NK-92 (cell line): Measurements from ENCODE around the gene CCL5.

Source experiments
- DNase-seq: peaks from one replicate; lab custom pipeline; 2025; ENCODE audit not compliant: unreplicated experiment; lab: John Stamatoyannopoulos, UW

CCL5 gene

GRCh38 chr17:35868737-35869136 is 11.4 kb downstream of the CCL5 start, which contains the start of gene HEATR9:
Gene HEATR9, minus strand, starts transcription at chr17:35868891. Its CDS starts 149 bp downstream, at chr17:35868742.
- no peak for DNase-seq

GRCh38 chr17:35867574-35867973 is 12.6 kb downstream of the CCL5 start:
- DNase-seq = no peak

GRCh38 chr17:35866341-35866950 is 13.7 kb downstream of the CCL5 start:
- DNase-seq = no peak

DNA sequence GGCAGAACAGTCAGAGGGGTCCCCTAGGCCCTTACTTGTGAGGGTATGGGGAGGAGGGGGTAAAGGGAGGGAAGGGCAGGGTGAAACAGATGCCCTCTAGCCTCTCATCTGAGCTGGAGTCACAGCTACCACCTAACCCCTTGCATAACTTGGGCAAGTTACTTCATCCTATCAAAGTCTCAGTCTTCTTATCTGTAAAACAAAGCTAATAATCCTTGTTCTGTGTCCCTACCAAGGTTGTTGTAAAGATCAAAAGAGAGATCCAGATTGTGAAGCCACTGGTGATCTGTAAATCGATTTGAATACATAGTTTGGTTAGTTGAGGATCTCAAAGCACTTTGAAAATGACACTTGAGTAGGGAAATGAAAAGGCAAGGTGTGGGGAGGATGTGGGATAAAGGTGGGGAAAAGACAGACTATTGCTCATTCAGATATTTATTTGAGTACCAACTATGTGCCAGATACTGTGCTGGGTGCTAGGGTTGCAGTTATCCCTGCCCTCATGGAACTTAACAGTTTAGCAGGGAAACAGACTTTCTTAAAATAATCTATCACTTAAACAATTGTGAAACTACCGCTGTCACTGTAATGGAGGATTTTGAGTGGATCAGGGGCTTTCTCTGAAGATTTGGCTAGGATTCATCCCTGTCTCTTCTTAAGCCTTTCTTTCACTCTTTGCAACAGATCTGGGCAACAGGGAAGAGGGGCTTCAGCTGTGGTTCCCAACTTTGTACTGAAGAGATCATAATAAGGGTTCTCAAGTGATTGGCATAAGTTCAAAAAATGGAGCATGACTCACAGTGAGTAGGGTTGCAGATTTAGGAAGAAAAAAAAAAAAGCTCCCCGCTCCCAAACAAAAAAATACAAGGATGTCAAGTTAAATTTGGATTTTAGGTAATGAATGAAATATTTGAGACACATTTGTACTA is 14.5 kb downstream of the CCL5 start:
- DNase-seq = no peak

- no peak for DNase-seq
Measured at GRCh38 chr17:35864853-35865252, 15.3 kb downstream of the CCL5 start.

DNA sequence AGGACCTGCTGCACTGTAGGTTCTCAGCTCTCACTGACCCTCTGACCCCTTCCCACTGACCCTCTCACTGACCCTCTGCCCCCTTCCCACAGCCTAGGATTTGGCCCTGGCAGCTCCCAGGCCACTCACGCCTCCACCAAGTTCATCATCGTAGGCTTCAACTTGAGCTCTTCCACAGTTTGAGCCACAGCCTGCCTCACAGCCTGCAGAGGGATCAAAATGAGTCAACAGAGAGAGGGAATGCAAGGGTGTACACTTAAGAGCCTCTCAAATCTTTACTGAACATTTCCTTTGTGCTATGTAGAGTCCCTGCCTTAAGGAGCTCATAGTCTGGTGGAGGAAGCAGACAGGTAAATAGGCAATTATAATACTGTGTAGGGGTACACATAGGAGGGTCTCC is 23.6 kb downstream of the CCL5 start:
- DNase-seq = no peak

GRCh38 chr17:35855965-35856364 is 24.2 kb downstream of the CCL5 start:
- DNase-seq = no peak

DNA sequence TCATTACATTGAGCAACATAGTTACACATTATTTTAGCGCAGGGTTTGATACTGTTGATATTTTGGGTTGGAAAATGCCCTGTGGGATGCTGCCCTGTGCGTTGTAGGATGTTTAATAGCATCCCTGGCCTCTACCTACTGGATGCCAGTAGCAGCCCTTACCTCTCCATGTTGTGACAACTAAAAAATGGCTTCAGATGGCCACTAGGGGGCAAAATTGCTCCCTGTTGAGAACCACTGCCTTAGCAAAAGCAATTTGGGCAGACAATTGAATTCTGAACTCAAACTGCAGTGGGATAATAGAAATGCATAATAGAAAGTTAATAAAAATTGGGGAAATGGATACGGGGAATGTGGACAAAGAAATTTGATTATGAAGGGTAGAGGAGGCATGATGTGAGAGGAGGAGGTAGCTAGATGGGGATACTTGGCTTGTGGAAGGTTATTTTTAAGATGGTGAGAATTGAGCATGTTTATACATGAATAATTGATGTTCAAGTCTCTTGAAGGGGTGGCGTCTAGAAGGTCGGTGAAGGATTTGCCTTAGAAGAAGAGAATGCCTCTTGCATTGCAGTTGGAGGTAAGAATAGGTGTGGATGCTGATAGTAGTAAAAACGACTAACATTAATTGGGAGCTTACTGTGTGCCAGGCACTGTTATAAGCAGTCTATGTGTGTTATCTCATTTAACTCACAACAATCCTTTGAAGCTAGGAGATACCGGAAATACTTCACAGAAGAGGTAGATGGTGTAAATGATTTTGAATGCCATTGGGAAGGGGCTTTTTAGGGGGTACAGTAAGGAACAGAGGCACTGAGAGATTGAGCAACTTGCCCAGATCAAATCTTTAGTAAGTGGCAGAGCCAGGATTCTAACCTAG is 30.5 kb downstream of the CCL5 start:
- no peak for DNase-seq

DNA sequence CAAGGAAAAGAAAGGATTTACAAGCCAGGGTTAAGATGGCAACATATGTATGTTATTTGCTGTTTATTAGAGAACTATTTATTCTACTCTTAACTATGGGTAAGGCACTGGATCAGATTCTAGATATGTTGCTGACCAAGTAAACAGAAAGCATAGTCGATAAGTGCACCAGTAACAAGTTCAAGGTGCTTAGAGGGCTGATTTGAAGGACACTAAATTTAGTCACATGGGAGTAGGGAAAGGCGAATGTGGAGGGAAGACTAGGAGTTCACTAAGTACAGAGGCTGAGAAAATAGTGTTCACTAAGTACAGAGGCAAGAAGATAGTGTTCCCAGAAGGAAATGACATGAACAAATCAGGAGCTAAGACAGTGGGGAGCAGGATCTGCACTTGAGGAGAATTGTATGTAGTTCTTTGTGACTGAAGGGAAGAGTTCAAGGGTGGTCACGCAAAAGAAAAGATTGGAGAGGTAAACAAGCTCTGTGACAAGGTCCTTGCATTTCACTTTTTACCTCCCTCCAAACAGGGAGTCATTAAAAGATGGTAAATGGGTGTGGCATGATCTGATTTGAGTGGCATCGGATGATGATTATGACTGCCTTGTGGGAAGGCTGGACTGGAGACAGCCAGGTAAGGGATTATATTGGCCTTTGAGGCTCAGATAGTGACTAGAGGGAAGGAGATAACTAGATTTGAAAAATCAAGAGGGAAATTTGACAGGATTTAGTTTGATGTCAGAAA is 32.4 kb downstream of the CCL5 start:
- DNase-seq = no peak

GRCh38 chr17:35847006-35847405 is 33.2 kb downstream of the CCL5 start:
- DNase-seq = no peak

GRCh38 chr17:35846055-35846809 is 33.9 kb downstream of the CCL5 start:
- no peak for DNase-seq

GRCh38 chr17:35844547-35844946 is 35.6 kb downstream of the CCL5 start:
- DNase-seq = no peak

DNA sequence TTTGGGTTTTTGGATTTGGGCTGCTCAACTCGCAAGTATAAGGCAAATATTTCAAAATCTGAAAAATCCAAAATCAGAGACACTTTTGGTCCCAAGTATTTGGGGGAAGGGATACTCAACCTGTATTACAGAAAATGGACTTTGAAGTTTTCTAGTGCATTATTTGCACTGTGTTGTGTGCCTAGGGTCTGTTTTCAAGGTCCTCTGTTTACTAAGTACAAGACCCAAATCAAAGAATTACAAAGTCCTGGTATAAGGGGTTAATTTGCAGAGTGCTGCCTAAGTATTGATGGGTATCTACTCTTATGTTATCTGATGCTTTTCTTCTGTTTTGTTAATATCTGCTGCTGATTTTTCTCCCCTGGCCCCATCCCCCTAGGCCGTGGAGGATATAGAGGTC is 36.5 kb downstream of the CCL5 start:
- no peak for DNase-seq

DNA sequence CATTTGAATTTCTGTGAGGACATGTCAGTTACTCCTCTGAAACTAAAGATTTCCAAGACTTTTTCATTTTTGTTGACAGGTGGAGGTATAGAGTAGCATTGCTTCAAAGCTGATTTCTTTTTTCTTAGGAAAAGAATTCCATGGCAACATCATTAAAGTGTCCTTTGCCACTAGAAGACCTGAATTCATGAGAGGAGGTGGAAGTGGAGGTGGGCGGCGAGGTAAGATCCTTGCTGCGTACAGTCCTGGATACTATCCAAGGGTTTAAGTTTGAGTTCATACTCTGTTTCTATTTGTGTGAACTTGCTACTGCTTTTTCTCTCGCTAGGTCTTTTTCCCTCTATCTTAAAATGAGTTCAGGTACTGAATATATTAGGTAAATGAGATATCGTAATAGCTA is 37.9 kb downstream of the CCL5 start:
- no peak for DNase-seq

GRCh38 chr17:35841505-35841904 is 38.7 kb downstream of the CCL5 start:
- DNase-seq = no peak

- DNase-seq = no peak
Measured at GRCh38 chr17:35841101-35841500, 39.1 kb downstream of the CCL5 start.

GRCh38 chr17:35825206-35825605 is 55.0 kb downstream of the CCL5 start:
- no peak for DNase-seq
